C4-2B (cell line): Measurements from ENCODE around the gene TMEM181.

Experiments
- ZFX ChIP-seq: fragments of 450-650 bp; IDR thresholded peaks from 2 replicates; pipeline ENCODE4 v1.6.1; 2017
- TF ChIP-seq, protein P1 (sequence below): fragments of 450-650 bp; conservative IDR thresholded peaks from 2 replicates; pipeline ENCODE4 v1.5.1; 2017; ENCODE audit warnings: mild to moderate bottlenecking

DNA sequence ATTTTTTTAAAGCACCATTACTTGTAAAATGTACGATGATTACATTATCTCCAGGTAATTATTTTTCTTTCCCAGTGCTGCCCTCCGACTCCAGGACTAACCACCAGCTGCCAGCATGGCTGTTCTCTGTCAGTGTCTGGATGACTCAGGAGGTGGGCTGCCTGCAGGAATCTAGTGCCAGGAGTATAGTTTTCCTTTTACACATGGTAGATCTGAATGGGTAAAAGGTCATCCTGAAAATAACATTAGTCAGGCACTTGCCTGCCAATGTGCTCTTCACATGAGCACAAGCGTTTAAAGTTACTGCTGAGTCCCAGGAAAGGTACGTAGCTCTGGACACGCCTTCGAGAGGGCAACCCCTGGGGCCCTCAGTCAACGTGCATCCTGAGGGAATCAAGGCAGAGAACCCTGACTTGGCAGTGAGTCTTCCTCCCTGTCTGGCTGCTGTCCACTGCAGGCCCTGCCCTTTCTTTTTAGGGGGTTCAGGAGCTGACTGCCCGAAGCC lies 82.3 kb downstream of the TMEM181 start:
- TF ChIP-seq, protein P1, sequence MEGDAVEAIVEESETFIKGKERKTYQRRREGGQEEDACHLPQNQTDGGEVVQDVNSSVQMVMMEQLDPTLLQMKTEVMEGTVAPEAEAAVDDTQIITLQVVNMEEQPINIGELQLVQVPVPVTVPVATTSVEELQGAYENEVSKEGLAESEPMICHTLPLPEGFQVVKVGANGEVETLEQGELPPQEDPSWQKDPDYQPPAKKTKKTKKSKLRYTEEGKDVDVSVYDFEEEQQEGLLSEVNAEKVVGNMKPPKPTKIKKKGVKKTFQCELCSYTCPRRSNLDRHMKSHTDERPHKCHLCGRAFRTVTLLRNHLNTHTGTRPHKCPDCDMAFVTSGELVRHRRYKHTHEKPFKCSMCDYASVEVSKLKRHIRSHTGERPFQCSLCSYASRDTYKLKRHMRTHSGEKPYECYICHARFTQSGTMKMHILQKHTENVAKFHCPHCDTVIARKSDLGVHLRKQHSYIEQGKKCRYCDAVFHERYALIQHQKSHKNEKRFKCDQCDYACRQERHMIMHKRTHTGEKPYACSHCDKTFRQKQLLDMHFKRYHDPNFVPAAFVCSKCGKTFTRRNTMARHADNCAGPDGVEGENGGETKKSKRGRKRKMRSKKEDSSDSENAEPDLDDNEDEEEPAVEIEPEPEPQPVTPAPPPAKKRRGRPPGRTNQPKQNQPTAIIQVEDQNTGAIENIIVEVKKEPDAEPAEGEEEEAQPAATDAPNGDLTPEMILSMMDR = no peak
- TF ChIP-seq ZFX = no peak
